H9 (cell line): ENCODE results near the gene C17orf58. TPM values are rescaled to one million over a fixed set of nuclear protein-coding genes. Genes with fewer than 3 reads are reported as not detected.

ENCODE experiments used
- DNase-seq: peaks from one replicate; pipeline ENCODE4 v3.0.0-alpha.2; 2017
- H2AFZ ChIP-seq: one replicate; pipeline ENCODE4 v1.6.1; 2013; ENCODE audit warnings: mild to moderate bottlenecking, low read length, control low read depth, moderate library complexity
- H2AK5ac ChIP-seq: 2 replicates; pipeline ENCODE4 v1.6.1; 2013; ENCODE audit warnings: low read length, control low read depth, mixed read lengths; ENCODE audit not compliant: insufficient read length
- H2BK120ac ChIP-seq: one replicate; pipeline ENCODE4 v1.6.1; 2013; ENCODE audit warnings: low read depth, mild to moderate bottlenecking, low read length, control low read depth, inconsistent platforms; ENCODE audit not compliant: poor library complexity, severe bottlenecking
- H2BK12ac ChIP-seq: 2 replicates; pipeline ENCODE4 v1.6.1; 2013; ENCODE audit warnings: low read length, control low read depth, mixed read lengths, low read depth; ENCODE audit not compliant: insufficient read length
- H2BK15ac ChIP-seq: 2 replicates; pipeline ENCODE4 v1.6.1; 2013; ENCODE audit warnings: low read depth, low read length, control low read depth
- H2BK20ac ChIP-seq: one replicate; pipeline ENCODE4 v1.6.1; 2013; ENCODE audit warnings: low read depth, mild to moderate bottlenecking, low read length, control low read depth, inconsistent platforms; ENCODE audit not compliant: poor library complexity, severe bottlenecking
- H2BK5ac ChIP-seq: 2 replicates; pipeline ENCODE4 v1.6.1; 2013; ENCODE audit warnings: low read length, control low read depth, mixed read lengths; ENCODE audit not compliant: insufficient read length
- H3K14ac ChIP-seq: 2 replicates; pipeline ENCODE4 v1.6.1; 2013; ENCODE audit warnings: low read length, control low read depth; ENCODE audit not compliant: insufficient read depth
- H3K18ac ChIP-seq: 2 replicates; pipeline ENCODE4 v1.6.1; 2013; ENCODE audit warnings: low read depth, mild to moderate bottlenecking, mixed read lengths, low read length, control low read depth; ENCODE audit not compliant: insufficient read length
- H3K23ac ChIP-seq: 2 replicates; pipeline ENCODE4 v1.6.1; 2013; ENCODE audit warnings: low read length, control low read depth, mixed read lengths, low read depth; ENCODE audit not compliant: insufficient read length
- H3K23me2 ChIP-seq: 2 replicates; pipeline ENCODE4 v1.6.1; 2013; ENCODE audit warnings: low read depth, mild to moderate bottlenecking, mixed read lengths, low read length, control low read depth; ENCODE audit not compliant: insufficient read length, poor library complexity, severe bottlenecking
- H3K27ac ChIP-seq: 2 replicates; pipeline ENCODE4 v1.5.1; 2013; ENCODE audit warnings: low read length, control low read depth, mixed read lengths, low read depth; ENCODE audit not compliant: insufficient read length
- H3K27me3 ChIP-seq: 2 replicates; pipeline ENCODE4 v1.6.1; 2013; ENCODE audit warnings: low read length, control low read depth, inconsistent platforms; ENCODE audit not compliant: insufficient read depth
- H3K4ac ChIP-seq: 2 replicates; pipeline ENCODE4 v1.6.1; 2013; ENCODE audit warnings: low read depth, mild to moderate bottlenecking, control low read depth, inconsistent platforms, low read length, moderate library complexity
- H3K4me1 ChIP-seq: 2 replicates; pipeline ENCODE4 v1.6.1; 2013; ENCODE audit warnings: low read length, control low read depth, inconsistent platforms; ENCODE audit not compliant: insufficient read depth
- H3K4me2 ChIP-seq: 2 replicates; pipeline ENCODE4 v1.6.1; 2013; ENCODE audit warnings: low read length, control low read depth, mixed read lengths; ENCODE audit not compliant: insufficient read length, insufficient read depth
- H3K56ac ChIP-seq: 2 replicates; pipeline ENCODE4 v1.6.1; 2013; ENCODE audit warnings: low read depth, mild to moderate bottlenecking, mixed read lengths, low read length, control low read depth; ENCODE audit not compliant: insufficient read length
- H3K79me1 ChIP-seq: 2 replicates; pipeline ENCODE4 v1.6.1; 2013; ENCODE audit warnings: low read depth, mild to moderate bottlenecking, moderate library complexity, low read length, control low read depth, inconsistent platforms; ENCODE audit not compliant: insufficient read depth, poor library complexity, severe bottlenecking
- H3K79me2 ChIP-seq: 2 replicates; pipeline ENCODE4 v1.6.1; 2013; ENCODE audit warnings: low read length, control low read depth, inconsistent platforms; ENCODE audit not compliant: insufficient read depth
- H3K9ac ChIP-seq: 2 replicates; pipeline ENCODE4 v1.6.1; 2013; ENCODE audit warnings: low read length, control low read depth, mixed read lengths; ENCODE audit not compliant: insufficient read length; ENCODE audit errors: extremely low read depth
- H3K9me3 ChIP-seq: one replicate; pipeline ENCODE4 v1.6.1; 2013; ENCODE audit warnings: low read depth, low read length, inconsistent platforms; ENCODE audit not compliant: control insufficient read depth
- H3T11ph ChIP-seq: one replicate; pipeline ENCODE4 v1.6.1; 2013; ENCODE audit warnings: mild to moderate bottlenecking, low read length, control low read depth, inconsistent platforms
- H4K20me1 ChIP-seq: one replicate; pipeline ENCODE4 v1.6.1; 2013; ENCODE audit not compliant: control insufficient read depth, insufficient read length, insufficient read depth
- H4K5ac ChIP-seq: 2 replicates; pipeline ENCODE4 v1.6.1; 2013; ENCODE audit warnings: low read depth, mild to moderate bottlenecking, mixed read lengths, low read length, control low read depth; ENCODE audit not compliant: insufficient read length
- H4K8ac ChIP-seq: replicated peaks from 2 replicates; pipeline ENCODE4 v1.6.1; 2013; ENCODE audit warnings: low read length, control low read depth, mixed read lengths, low read depth; ENCODE audit not compliant: insufficient read length
- H4K91ac ChIP-seq: 2 replicates; pipeline ENCODE4 v1.6.1; 2013; ENCODE audit warnings: low read depth, mild to moderate bottlenecking, moderate library complexity, mixed read lengths, low read length, control low read depth; ENCODE audit not compliant: insufficient read length
- H3K27ac Mint-ChIP-seq, 3 experiments: 2 replicates in 2 of 3; 3 replicates in 1 of 3; pipeline ENCODE4 v1.8.0; 2020 to 2021; ENCODE audit warnings: mixed read lengths in 3 of 3, mild to moderate bottlenecking in 1 of 3, moderate library complexity in 1 of 3
- H3K27me3 Mint-ChIP-seq: 2 replicates; pipeline ENCODE4 v1.8.0; 2021; ENCODE audit warnings: low read depth, mild to moderate bottlenecking, moderate library complexity, mixed read lengths
- H3K36me3 Mint-ChIP-seq, 3 experiments: 2 replicates in 2 of 3; 3 replicates in 1 of 3; pipeline ENCODE4 v1.8.0; 2020 to 2021; ENCODE audit warnings: low read depth in 3 of 3, mixed read lengths in 3 of 3; ENCODE audit not compliant: insufficient read depth in 1 of 3
- H3K4me1 Mint-ChIP-seq, 2 experiments: 2 replicates each; pipeline ENCODE4 v1.8.0; 2020; ENCODE audit warnings: mixed read lengths in 2 of 2
- H3K4me3 Mint-ChIP-seq, 2 experiments: 2 replicates in 1 of 2; 3 replicates in 1 of 2; pipeline ENCODE4 v1.8.0; 2020 to 2021; ENCODE audit warnings: mild to moderate bottlenecking in 2 of 2, mixed read lengths in 2 of 2, moderate library complexity in 1 of 2
- H3K9me3 Mint-ChIP-seq, 2 experiments: 2 replicates in 1 of 2; 3 replicates in 1 of 2; pipeline ENCODE4 v1.8.0; 2020; ENCODE audit warnings: mild to moderate bottlenecking in 2 of 2, mixed read lengths in 2 of 2, moderate library complexity in 1 of 2
- WGBS: extraction: QIAGEN DNeasy Blood & Tissue Kit; methylation state at CpG from one replicate; pipeline ENCODE4 v1.1.7; 2013; ENCODE audit warnings: missing lambda C conversion rate, low lambda C conversion rate, mixed read lengths; ENCODE audit not compliant: insufficient read length; ENCODE audit errors: extremely low coverage; 5-methylcytosine and 5-hydroxymethylcytosine counted together
- total RNA-seq: library from RNA; stranded (reverse); gene quantifications from 2 replicates; pipeline ENCODE4 v1.2.1, GENCODE V29; 2021
- TF ChIP-seq, protein P1 (sequence below): fragments of 200-600 bp; sonication (generic); conservative IDR thresholded peaks from 3 replicates; pipeline ENCODE4 v1.8.0; 2021; ENCODE audit warnings: antibody characterized with exemption, mild to moderate bottlenecking

C17orf58 gene
- total RNA-seq, 1 experiment from 2014 or later = 12.3 TPM

DNA sequence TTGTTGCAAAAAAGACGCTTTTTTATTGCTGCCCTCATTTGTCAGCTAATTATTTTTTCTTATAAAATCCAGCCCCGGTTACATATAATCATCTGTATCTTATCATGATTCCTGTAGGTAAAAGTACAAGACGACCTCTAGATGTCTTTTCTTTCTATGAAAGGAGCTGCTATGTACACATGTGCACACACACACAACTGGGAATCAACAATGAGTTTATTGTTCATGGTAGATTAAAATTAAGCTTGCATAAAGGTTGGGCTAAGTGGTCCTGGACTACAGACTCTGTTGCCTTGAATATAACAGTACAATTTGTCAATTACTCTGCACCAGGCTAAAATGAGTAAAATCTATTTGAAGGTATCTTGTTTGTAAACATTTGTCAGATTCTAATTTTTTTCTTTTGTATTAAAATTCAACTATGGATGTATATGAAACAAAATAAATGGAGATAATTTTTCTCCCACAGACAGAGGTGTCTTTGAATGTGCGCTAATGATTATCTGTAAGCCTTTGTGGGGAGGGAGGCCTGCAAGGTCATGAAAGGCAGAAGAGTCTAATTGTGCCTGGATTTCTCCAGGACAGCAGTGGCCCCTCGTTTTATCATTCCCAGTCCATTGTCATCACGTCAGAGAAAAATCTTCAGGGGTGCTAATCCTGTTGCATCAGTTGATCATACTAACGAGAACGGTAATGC lies 13.4 kb downstream of the C17orf58 start:
- Histone ChIP-seq H4K5ac (no peak overlapping the region), H3K23ac (no peak overlapping the region), H3K79me2 (no peaks in the 10 kb centered on the region), H2BK15ac (no peak overlapping the region), H2AK5ac (no peak overlapping the region), H2BK12ac (no peak overlapping the region), H2BK5ac (no peak overlapping the region), H4K8ac (no peak overlapping the region), H3K9ac (no peak overlapping the region), H3K4me2 (no peak overlapping the region), H2AFZ (no peak overlapping the region), H3K27me3 (no peaks in the 10 kb centered on the region), H3K27ac (no peak overlapping the region), H4K91ac (no peak overlapping the region), H3K14ac (no peak overlapping the region), H3T11ph (no peak overlapping the region), H3K23me2 (no peaks in the 10 kb centered on the region), H3K18ac (no peak overlapping the region), H3K4ac (no peak overlapping the region), H3K9me3 (no peaks in the 10 kb centered on the region), H2BK20ac (no peak overlapping the region), H4K20me1 (no peaks in the 10 kb centered on the region), H3K4me1 (no peaks in the 10 kb centered on the region), H3K79me1 (no peaks in the 10 kb centered on the region), H2BK120ac (no peak overlapping the region), H3K56ac (no peak overlapping the region)
- peak overlapping the region in 1 of 3 experiments; percentile 36; a peak in 2 of 7 replicates for H3K27ac Mint-ChIP-seq
- peaks cover 5 to 17% (median 6%) of the 10 kb centered on the region in 3 experiments; a peak in 5 of 7 replicates for H3K36me3 Mint-ChIP-seq
- TF ChIP-seq, protein P1, sequence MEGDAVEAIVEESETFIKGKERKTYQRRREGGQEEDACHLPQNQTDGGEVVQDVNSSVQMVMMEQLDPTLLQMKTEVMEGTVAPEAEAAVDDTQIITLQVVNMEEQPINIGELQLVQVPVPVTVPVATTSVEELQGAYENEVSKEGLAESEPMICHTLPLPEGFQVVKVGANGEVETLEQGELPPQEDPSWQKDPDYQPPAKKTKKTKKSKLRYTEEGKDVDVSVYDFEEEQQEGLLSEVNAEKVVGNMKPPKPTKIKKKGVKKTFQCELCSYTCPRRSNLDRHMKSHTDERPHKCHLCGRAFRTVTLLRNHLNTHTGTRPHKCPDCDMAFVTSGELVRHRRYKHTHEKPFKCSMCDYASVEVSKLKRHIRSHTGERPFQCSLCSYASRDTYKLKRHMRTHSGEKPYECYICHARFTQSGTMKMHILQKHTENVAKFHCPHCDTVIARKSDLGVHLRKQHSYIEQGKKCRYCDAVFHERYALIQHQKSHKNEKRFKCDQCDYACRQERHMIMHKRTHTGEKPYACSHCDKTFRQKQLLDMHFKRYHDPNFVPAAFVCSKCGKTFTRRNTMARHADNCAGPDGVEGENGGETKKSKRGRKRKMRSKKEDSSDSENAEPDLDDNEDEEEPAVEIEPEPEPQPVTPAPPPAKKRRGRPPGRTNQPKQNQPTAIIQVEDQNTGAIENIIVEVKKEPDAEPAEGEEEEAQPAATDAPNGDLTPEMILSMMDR = no peak
- no peak overlapping the region for H3K4me3 Mint-ChIP-seq
- WGBS = no CpG with 5 or more reads among the region's 8 CpGs
- no peak for DNase-seq
- H3K27me3 Mint-ChIP-seq = no peaks in the 10 kb centered on the region
- H3K4me1 Mint-ChIP-seq = no peaks in the 10 kb centered on the region
- no peaks in the 10 kb centered on the region for H3K9me3 Mint-ChIP-seq
